Suprapubic skin (tissue), 4 donors: ENCODE measurements around the gene DCXR. TPM values are rescaled to one million over a fixed set of nuclear protein-coding genes. Genes with fewer than 3 reads are reported as not detected.

Source experiments
- DNase-seq, 2 donors: peaks; one replicate each; pipeline ENCODE4 v3.0.0-alpha.2; 2019; ENCODE audit warnings: low spot score in 2 of 2
- H3K27ac ChIP-seq: fragments of 200-600 bp; sonication (generic); one replicate; pipeline ENCODE4 v1.5.1; 2019
- H3K27me3 ChIP-seq: fragments of 200-600 bp; sonication (generic); one replicate; pipeline ENCODE4 v1.5.1; 2019
- H3K36me3 ChIP-seq: fragments of 200-600 bp; sonication (generic); one replicate; pipeline ENCODE4 v1.5.1; 2019
- H3K4me1 ChIP-seq: fragments of 200-600 bp; sonication (generic); one replicate; pipeline ENCODE4 v1.5.1; 2019
- H3K4me3 ChIP-seq: fragments of 200-600 bp; sonication (generic); one replicate; pipeline ENCODE4 v1.5.1; 2019; ENCODE audit warnings: mild to moderate bottlenecking
- H3K9me3 ChIP-seq: fragments of 200-600 bp; sonication (generic); one replicate; pipeline ENCODE4 v1.5.1; 2019
- EP300 ChIP-seq: sonication (generic); formaldehyde crosslinking; IDR thresholded peaks from one replicate; pipeline ENCODE4 v1.6.1; 2017; ENCODE audit warnings: antibody characterized with exemption
- POLR2A ChIP-seq, 2 donors: fragments of 450-650 bp; IDR thresholded peaks; one replicate each; pipeline ENCODE4 v1.6.1; 2017; ENCODE audit warnings: antibody characterized with exemption in 2 of 2, mild to moderate bottlenecking in 2 of 2, moderate library complexity in 2 of 2
- POLR2AphosphoS5 ChIP-seq, 3 donors: sonication (generic); formaldehyde crosslinking; IDR thresholded peaks; one replicate each; pipeline ENCODE4 v1.6.1; 2017; ENCODE audit warnings: antibody characterized with exemption in 3 of 3
- WGBS: methylation state at CpG from one replicate; pipeline ENCODE4 v1.1.5; 2018; 5-methylcytosine and 5-hydroxymethylcytosine counted together
- total RNA-seq, 4 donors: library from RNA; depleted of rRNA; stranded (reverse); fragments of >200 nt; gene quantifications; one replicate each; pipeline ENCODE4 v1.1.0, GENCODE V29; 2016
- TF ChIP-seq, protein P1 (sequence below), 2 donors: fragments of 200-600 bp in 1 of 2; fragments of 450-650 bp in 1 of 2; sonication (generic) in 1 of 2; IDR thresholded peaks; one replicate each; pipeline ENCODE4 v1.5.1; 2016 to 2019; ENCODE audit warnings: antibody characterized with exemption in 2 of 2, mild to moderate bottlenecking in 1 of 2, moderate library complexity in 1 of 2

Gene DCXR
- total RNA-seq, 4 donors from 2014 or later: 160 to 267 (median 222) TPM

DNA sequence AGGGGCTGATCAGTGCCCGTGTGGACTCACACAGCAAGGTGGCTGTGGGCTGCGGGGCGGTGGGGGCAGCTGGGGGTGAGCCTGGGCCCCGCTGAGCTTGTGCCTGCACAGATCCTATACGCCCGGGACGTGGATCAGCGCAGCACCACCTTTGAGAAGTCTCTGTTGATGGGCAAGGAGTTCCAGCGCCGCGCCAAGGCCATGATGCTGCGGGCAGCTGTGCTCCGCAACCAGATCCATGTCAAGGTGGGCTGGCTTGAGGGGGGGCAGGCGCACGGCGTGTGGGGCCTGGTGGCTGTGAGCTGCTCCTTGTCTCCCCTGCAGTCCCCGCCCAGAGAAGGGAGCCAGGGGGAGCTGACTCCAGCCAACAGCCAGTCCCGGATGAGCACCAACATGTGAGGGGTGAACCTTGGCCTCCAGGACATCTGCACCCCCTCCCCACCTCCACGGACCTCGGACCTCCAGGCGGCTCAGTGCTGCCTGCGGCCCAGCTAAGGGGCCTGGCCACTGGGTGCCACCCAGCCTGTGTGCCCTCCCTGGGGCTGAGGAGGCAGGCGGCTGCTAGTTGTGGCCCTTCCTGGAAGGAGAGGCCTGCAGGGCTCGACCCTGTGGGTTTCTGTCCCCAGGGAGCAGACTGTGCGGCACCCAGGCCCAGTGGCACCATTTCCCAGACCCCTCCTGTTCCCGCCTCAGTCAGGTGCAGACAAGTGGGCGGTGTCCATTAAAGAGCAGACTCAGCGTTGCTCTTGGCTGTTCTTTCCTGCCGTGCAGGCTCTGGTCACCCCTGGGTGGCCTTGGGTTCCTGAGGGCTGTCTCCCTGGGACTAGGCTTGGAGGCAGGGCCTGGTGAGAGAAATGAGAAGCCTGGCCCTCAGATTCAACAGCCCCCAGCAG, 19.5 kb upstream of the DCXR start:
- H3K36me3 ChIP-seq: peaks cover 86% of the 10 kb centered on the region
- TF ChIP-seq EP300 (no peak), POLR2AphosphoS5 (IDR thresholded peaks at IDR 0.05) (no peak), POLR2A (IDR thresholded peaks at IDR 0.05) (no peak)
- TF ChIP-seq, protein P1, sequence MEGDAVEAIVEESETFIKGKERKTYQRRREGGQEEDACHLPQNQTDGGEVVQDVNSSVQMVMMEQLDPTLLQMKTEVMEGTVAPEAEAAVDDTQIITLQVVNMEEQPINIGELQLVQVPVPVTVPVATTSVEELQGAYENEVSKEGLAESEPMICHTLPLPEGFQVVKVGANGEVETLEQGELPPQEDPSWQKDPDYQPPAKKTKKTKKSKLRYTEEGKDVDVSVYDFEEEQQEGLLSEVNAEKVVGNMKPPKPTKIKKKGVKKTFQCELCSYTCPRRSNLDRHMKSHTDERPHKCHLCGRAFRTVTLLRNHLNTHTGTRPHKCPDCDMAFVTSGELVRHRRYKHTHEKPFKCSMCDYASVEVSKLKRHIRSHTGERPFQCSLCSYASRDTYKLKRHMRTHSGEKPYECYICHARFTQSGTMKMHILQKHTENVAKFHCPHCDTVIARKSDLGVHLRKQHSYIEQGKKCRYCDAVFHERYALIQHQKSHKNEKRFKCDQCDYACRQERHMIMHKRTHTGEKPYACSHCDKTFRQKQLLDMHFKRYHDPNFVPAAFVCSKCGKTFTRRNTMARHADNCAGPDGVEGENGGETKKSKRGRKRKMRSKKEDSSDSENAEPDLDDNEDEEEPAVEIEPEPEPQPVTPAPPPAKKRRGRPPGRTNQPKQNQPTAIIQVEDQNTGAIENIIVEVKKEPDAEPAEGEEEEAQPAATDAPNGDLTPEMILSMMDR (IDR thresholded peaks at IDR 0.05): no peak

DNA sequence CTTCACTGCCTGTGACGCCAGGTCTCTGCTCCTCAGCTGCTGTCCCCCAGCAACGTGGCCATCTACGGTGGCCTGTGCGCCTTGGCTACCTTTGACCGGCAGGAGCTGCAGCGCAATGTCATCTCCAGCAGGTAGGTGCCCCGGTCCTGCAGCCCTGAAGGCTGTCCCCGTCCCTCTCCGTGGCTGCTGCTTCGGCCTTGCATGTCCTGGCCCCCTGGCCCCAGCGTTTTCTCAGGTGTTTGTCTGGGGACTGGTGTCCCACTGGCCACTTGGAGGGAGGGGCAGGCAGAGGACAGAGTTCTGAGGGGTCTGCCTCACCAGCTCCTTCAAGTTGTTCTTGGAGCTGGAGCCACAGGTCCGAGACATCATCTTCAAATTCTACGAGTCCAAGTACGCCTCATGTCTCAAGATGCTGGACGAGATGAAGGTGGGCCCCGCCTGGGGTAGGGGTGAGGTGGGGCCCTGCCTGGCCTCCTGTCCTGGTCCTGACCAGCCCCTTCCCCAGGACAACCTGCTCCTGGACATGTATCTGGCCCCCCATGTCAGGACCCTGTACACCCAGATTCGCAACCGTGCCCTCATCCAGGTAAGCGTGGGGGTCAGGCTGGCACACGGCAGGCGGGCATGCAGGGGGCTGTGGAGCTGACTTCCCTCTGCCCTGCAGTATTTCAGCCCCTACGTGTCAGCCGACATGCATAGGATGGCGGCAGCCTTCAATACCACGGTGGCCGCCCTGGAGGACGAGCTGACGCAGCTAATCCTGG, 18.6 kb upstream of the DCXR start:
- no peak overlapping the region for H3K4me3 ChIP-seq
- DNase-seq: no peak
- H3K4me1 ChIP-seq: peaks cover 24% of the 10 kb centered on the region
- no peak overlapping the region for H3K27ac ChIP-seq
- H3K9me3 ChIP-seq: no peaks in the 10 kb centered on the region
- 93% methylated on average over 13 of the region's 28 CpGs for WGBS
- peaks cover 77% of the 10 kb centered on the region for H3K36me3 ChIP-seq
- H3K27me3 ChIP-seq: no peaks in the 10 kb centered on the region
- TF ChIP-seq POLR2AphosphoS5 (IDR thresholded peaks at IDR 0.05) (no peak), EP300 (no peak), POLR2A (IDR thresholded peaks at IDR 0.05) (no peak)
- TF ChIP-seq, protein P1 (IDR thresholded peaks at IDR 0.05): no peak

More for the DNA sequence above, 19.5 kb upstream of the DCXR start:
- WGBS: 84% methylated on average over 13 of the region's 29 CpGs
- Histone ChIP-seq H3K27me3 (no peaks in the 10 kb centered on the region), H3K4me3 (no peak overlapping the region), H3K27ac (no peak overlapping the region), H3K9me3 (no peaks in the 10 kb centered on the region), H3K4me1 (peaks cover 24% of the 10 kb centered on the region)
- no peak for DNase-seq

DNA sequence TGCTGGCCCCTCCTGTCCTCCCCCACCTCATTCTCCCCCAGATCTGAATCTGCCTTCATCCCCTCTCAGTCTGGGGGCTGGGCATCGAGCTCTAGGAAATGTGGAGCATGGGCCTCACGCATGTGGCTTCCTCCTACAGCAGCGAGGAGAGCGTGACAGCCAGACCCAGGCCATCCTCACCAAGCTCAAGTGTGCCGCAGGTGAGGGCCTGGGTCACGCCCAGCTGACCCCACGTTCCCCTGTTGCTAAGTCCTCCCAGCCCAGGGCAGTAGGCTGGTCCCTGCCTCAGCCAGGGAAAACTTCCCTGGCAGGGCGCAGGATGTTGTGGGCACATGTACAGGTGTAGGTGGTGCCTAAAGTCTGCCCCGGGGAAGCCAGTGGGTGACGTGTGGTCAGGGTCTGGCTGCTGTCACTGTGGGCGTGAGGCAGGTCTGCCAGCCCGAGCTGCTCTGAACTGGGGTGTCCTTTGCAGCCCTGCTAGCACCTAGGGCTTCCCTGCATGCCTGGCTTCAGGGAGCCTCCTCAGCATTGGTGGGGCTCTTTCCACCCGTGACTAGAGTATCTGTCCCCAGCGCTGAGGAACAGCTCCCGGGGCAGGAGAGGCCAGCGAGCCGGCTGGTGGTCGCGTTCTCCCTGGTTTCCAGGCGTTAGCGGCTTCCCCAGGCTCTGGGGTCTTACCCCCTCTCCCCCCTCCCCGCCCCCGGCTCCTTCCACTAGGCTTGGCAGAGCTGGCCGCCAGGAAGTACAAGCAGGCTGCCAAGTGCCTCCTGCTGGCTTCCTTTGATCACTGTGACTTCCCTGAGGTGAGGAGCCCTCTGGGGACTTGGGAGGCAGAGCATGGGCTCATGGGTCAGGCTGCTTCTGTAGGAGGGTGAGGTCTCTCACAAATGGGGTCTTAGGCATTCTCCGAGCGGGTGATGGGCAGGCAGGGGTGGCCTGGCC, 17.8 kb upstream of the DCXR start:
- no peak for DNase-seq
- Histone ChIP-seq H3K27me3 (no peaks in the 10 kb centered on the region), H3K9me3 (no peaks in the 10 kb centered on the region), H3K27ac (no peak overlapping the region), H3K4me1 (peaks cover 33% of the 10 kb centered on the region), H3K4me3 (no peak overlapping the region), H3K36me3 (peaks cover 69% of the 10 kb centered on the region)
- WGBS: 80% methylated on average over 11 of the region's 26 CpGs
- TF ChIP-seq EP300: no peak
- no peak for TF ChIP-seq POLR2AphosphoS5 (IDR thresholded peaks at IDR 0.05)
- no peak for TF ChIP-seq POLR2A (IDR thresholded peaks at IDR 0.05)
- TF ChIP-seq, protein P1 (IDR thresholded peaks at IDR 0.05): no peak

DNA sequence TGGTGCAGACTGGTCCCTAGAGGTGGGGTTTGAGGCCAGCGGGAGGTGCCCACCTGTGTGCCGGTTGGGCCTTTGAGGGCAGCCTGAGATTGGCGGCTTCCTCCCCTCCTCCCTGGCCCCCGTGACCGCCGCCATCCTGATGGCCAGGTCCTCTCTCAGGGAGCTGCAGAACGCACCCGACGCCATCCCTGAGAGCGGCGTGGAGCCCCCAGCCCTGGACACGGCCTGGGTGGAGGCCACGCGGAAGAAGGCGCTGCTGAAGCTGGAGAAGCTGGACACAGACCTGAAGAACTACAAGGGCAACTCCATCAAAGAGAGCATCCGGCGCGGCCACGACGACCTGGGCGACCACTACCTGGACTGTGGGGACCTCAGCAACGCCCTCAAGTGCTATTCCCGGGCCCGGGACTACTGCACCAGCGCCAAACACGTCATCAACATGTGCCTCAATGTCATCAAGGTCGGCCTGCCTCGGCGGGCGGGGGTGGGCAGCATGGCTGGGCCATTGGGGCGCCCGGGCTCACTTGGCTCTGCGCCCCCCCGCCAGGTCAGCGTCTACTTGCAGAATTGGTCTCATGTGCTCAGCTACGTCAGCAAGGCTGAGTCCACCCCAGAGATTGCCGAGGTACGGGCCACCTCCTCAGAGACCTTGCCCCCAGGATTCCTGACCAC, 17.0 kb upstream of the DCXR start:
- Histone ChIP-seq H3K4me3 (no peak overlapping the region), H3K4me1 (peaks cover 41% of the 10 kb centered on the region), H3K9me3 (no peaks in the 10 kb centered on the region), H3K36me3 (peaks cover 64% of the 10 kb centered on the region), H3K27ac (no peak overlapping the region), H3K27me3 (no peaks in the 10 kb centered on the region)
- TF ChIP-seq EP300: no peak
- TF ChIP-seq POLR2AphosphoS5 (IDR thresholded peaks at IDR 0.05): no peak
- DNase-seq: no peak
- 91% methylated on average over 14 of the region's 38 CpGs for WGBS
